GM12801 (cell line): Measurements from ENCODE around the gene GCA.

Source experiments
- CTCF ChIP-seq: IDR thresholded peaks from one replicate; pipeline ENCODE4 v1.5.1; 2011; ENCODE audit warnings: control low read depth; ENCODE audit not compliant: insufficient read length; ENCODE audit errors: extremely low read depth

GCA gene

GRCh38 chr2:162368494-162368893 is 24.6 kb downstream of the GCA start:
- TF ChIP-seq CTCF, result no peak

- TF ChIP-seq CTCF, result no peak
Measured at GRCh38 chr2:162369551-162369950, 25.6 kb downstream of the GCA start.

- TF ChIP-seq CTCF, result no peak
Measured at GRCh38 chr2:162370931-162371330, 27.0 kb downstream of the GCA start.

GRCh38 chr2:162372818-162373217 is 28.9 kb downstream of the GCA start:
- no peak for TF ChIP-seq CTCF

GRCh38 chr2:162379719-162380580 is 36.0 kb downstream of the GCA start:
- TF ChIP-seq CTCF, result no peak

GRCh38 chr2:162381851-162382250 is 37.9 kb downstream of the GCA start:
- TF ChIP-seq CTCF, result no peak

- TF ChIP-seq CTCF, result no peak
Measured at GRCh38 chr2:162382278-162382677, 38.3 kb downstream of the GCA start.
